ENCODE data around the gene BYSL.

GRCh38 chr6:41955412-41955811 lies 34.1 kb downstream of the BYSL start:
- TF ChIP-seq JUND (IDR thresholded peaks at IDR 0.05) (no peak), CTCF (IDR thresholded peaks at IDR 0.05) (no peak), CHD2 (IDR thresholded peaks at IDR 0.05; ENCODE audit: low read length, partially characterized antibody) (no peak), FOSL2 (IDR thresholded peaks at IDR 0.05; ENCODE audit: borderline replicate concordance, low read depth) (no peak), EZH2phosphoT487 (IDR thresholded peaks at IDR 0.05; ENCODE audit: borderline replicate concordance, low read depth) (no peak), GABPA (IDR thresholded peaks at IDR 0.05; ENCODE audit: low read depth) (no peak), EP300 (IDR thresholded peaks at IDR 0.05; ENCODE audit: borderline replicate concordance in 1 of 2, low read depth in 1 of 2, low read length in 1 of 2) (no peak), POLR2AphosphoS5 (IDR thresholded peaks at IDR 0.05; ENCODE audit: low read depth, low read length) (no peak), RXRA (IDR thresholded peaks at IDR 0.05; ENCODE audit: borderline replicate concordance, low read depth) (no peak), SMC3 (IDR thresholded peaks at IDR 0.05; ENCODE audit: low read depth, low read length) (no peak), TAF1 (IDR thresholded peaks at IDR 0.05; ENCODE audit: borderline replicate concordance, low read depth, low read length) (no peak), NRF1 (IDR thresholded peaks at IDR 0.05; ENCODE audit: low read depth, low read length) (no peak)

Measured in SK-N-SH (cell line).